GM19463 (cell line): Measurements from ENCODE around the gene TATDN2.

ENCODE experiments used
- ATAC-seq: cut with Tn5 transposase; IDR thresholded peaks from one replicate; pipeline ENCODE4 v1.9.1; 2021; ENCODE audit warnings: mild to moderate bottlenecking, moderate library complexity; ENCODE audit not compliant: unreplicated experiment

TATDN2 gene

DNA sequence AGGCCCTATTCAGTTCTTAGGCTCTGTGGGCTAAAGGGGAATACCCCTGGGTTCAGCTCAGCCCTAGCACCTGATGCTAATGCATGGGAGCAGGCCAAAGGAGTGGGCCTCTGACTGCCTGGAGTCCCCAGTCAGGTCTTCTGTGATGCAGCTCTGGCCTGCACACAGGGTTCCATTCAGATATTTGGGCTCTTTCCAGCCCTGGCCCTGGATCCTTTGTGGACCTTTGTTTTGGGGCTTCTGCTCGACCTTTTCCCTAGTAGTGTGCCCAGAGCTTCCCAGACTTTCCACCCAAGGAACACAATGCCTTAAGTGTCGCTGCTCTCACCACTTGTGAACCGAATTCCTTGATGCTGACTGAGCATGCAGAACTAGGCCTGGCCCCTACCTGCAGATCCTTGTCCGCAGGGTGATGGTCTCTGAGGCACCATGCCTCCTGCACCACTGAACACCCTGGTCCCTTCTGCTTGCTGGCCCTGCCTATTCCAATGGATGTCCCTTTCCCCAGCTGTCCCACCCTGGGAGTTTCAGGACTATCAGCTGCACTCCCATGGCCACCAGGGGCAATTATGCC lies 67.6 kb downstream of the TATDN2 start:
- ATAC-seq = no peak

DNA sequence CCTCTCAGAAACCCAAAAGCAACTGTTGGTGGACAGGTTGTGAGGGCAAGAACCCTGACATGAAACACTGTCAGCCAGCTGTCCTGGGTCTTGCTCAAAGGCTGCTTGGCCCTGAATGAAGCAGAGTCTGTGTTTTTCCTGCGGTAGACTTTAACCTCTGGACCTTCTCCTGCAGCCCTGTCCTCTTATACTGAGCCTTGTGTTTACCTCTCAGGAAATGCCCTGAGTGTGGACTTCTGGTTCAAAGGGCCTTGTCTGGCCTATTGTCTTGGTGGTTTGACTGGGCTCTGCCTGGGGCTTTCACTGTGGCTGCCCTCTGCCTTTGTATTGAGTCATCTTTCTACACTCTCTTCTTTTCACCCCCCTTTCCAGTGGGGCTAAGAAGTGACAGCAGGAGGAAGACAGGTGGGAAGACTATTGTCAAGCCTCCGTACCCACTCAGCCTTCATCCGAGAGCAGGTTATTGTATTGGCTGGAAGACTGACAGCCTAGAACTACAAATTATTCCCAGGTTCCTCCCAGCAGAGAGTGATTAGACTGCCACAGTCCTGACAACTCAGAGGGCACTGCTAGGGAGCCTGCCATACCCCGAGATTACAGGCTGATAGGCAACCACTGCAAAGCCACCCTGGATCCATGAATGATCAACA lies 69.2 kb downstream of the TATDN2 start:
- no peak for ATAC-seq

DNA sequence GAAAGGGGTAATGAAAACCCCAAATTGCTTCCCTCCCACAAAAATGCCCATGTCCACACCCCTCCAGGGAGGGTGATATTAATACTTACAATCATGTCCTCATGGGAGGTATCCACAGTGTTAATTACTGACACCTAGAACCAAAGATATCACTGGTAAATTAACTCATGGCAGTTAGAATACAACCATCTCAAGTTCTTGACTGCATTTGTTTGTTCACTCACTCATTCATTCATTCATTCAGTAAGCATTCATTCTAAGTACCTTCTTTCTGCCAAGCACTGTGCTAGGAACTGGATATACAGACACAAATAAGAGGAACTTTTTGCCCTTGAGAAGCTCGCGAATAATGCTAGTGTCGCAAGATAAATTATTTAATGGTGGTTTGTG lies 69.7 kb downstream of the TATDN2 start:
- no peak for ATAC-seq

DNA sequence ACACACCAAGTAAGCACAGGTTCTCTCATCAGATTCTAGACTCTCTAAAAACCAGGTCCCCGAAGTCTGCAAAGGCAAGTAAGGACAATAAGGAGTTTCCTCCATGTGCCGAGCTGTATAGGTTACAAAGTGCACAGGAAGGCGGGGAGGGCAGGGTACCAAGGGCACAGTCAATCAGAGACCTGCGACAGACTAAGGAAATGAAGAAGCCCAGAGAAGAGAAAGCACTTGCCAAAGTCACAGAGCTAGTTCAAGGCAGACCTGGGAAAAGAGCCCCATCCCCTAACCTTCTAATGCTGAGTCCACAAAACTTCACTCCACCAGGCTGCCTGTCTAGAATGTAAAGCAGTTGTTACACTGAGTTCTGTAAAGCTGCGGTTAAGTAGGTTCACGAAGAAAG lies 71.0 kb downstream of the TATDN2 start:
- ATAC-seq = no peak

DNA sequence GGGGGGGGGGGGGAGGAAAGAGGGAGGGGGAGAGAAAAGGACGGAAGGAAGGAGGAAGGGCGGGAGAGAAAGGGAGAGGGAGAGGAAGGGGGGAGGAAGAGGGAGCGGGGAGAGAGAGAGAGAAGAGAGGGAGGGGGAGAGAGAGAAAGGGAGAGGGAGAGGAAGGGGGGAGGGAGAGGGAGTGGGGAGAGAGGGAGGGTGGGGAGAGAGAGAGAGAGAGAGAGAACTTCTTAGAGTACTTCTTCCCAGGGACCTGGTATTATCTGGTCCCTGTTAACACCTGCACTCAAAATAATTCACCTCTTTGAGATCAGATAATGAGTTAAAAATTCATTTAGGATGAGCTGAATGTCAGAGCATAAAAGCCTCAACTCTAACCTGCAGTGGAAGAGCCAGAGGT lies 71.5 kb downstream of the TATDN2 start:
- ATAC-seq = no peak

DNA sequence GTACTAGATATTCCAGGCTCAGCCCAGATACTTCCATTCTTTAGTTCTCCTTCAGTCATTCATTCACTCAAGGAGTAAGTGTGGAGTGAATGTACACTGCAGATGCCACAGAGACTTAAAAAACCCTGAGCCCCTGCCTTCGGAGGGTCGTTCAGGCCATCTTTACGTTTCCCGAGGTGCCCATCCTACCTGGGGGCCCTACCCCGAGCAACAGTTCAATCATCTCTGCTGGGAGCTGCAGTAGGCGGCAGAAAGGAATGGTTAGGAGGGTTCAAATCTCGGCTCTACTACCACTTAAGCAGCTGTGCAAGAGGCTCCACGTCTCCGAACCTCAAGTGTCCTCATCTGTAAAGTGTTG lies 72.0 kb downstream of the TATDN2 start:
- no peak for ATAC-seq

DNA sequence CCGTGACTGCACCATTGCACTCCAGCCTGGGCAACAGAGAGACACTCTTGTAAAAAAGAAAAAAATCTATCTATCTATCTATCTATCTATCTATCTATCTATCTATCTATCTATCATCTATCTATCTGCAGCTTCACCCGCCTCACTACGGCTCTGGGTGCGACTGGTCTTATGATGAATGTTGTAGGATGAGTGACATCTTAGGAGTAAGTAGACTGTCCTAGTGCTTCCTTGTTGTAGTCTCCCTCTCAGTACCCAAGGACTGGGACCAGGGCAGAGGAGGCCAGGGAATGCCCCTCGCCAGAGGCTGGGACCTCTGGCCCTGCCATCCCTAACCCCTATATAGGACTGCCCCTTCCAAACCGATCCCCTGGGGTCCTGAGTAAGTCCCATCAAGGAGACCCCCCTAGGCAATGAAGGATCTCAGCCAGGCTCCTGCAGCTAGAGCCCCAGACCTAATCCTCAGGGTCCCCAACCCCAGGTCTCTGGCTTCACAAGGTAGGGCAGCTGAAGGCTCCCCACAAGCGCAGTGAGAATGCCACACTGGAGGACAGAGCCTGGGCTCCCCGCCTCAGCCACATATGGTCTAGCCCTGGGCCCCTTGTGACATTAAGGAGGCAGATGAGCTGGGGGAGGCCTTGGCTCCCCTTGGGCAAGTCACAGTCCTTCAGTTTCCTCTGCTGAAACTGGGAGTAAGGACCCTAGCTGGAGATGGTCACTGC lies 73.5 kb downstream of the TATDN2 start:
- ATAC-seq = no peak

DNA sequence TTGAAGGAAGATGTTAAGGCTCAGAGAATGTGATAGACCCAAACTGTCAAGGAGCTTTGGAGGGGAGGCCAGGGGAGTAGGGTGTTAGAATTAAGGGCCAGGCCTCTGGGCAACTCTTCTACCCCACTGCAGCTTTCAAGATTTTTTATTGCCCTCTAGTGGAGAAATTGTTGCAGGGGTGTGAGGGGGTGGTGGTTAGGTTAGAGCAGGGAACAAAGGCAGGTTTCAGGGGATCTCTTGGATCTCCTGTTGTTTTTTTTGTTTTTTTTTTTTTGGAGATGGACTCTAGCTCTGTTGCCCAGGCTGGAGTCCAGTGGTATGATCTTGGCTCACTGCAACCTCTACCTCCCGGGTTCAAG lies 74.1 kb downstream of the TATDN2 start:
- no peak for ATAC-seq

DNA sequence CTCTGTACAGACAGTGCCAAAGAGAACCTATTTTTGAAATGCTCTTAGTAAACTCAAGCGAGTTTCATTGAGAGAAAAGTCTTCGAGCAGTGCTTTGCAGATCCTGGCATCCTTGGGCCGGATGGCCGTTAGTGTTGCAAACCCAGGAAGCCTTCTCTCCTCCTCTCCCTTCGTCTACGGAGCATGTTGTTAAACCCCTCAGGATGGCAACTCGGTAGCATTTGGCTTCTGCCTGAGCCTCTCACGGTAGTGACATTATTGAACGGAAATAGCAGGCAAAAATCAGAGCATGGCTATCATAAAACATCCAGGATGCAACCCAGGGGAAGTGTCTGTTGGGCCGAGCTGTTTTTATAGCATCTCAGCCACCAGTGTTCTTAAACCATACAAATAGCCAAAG lies 79.3 kb downstream of the TATDN2 start:
- no peak for ATAC-seq

DNA sequence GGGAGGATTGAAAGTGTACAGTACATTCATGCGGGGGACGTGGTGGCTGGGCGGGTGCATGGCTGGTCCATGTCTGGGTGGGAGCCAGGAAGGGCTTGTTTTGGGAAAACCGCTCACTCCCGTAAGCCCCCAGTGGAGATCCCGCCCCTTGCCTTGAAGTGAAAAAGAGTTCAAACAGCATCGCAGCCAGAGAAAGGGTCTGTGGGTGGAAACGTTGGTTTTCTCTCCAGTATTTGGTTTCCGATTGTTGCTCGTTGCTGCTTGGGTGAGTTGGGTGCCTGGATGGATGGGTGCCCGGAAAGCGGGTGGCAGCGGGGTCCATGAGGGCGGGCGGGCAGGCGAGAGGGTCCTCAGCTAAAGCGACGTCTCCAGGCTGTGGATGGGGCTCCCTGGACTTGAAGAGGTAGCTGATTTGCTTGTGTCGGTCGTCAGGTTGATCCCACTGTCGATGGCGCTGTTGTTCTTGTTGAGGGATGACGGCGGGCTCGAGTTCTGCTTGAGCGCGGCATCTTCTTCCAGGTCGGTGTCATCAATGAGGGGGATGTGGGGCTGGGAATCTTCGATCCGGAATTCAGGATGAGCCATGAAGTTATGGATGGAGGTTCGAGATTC lies 80.3 kb downstream of the TATDN2 start:
- ATAC-seq = no peak

DNA sequence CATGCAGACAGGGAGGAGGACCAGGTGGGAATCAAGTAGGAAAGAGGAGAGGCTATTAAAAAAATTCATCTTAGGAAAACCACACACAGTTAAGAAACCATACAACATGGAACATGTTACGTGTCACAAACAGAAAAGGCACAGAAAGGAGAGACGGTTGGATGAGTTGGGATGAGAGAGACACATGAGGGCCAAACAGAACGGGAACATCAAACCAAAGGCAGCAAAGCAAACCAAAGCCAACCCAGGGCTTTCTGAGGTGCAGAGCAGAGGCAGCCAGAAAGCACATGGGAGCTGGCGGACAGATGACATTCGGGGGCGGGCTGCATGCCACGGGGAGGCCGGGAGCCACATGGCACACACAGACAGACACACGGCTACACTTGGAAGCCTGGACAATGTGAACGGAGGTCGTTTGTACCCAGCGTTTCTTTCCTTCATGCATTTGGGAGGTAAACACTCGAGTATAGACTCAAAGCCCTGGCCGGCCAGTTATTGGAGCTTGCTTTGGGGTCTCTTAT lies 81.3 kb downstream of the TATDN2 start:
- no peak for ATAC-seq

DNA sequence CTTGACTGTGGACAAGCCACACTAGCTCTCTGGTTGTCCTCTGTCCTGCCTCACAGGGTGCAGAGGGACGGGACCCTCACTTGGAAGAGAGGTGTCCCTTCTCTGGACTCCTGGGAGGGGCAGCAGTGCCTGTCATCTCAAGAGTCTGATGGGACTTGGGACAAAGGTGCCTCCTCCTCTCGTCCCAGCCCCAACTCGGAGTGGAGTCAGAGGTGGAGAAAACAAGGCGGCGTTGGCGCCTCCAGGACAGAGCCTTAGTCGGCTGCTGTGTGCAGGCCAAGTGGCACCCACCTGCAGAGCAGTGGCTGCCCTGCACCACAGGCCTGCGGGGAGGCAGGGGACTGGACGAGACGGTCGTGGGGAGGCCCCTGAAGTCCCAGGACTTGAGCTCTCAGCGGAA lies 82.1 kb downstream of the TATDN2 start:
- no peak for ATAC-seq
